Smooth muscle cell (in vitro differentiated cells): Measurements from ENCODE around the gene TNRC6C. TPM values are rescaled to one million over a fixed set of nuclear protein-coding genes. Genes with fewer than 3 reads are reported as not detected.

Source experiments
- DNase-seq: peaks from one replicate; lab custom pipeline; 2025; ENCODE audit not compliant: unreplicated experiment; lab: John Stamatoyannopoulos, UW
- H2AFZ ChIP-seq: fragments of 200-600 bp; sonication (generic); 2 replicates; pipeline ENCODE4 v1.6.0; 2016; ENCODE audit warnings: antibody characterized with exemption, low read depth, mild to moderate bottlenecking
- H3F3A ChIP-seq: fragments of 200-600 bp; sonication (generic); 2 replicates; pipeline ENCODE4 v1.6.0; 2017; ENCODE audit warnings: antibody characterized with exemption, low read depth
- H3K27ac ChIP-seq: fragments of 200-600 bp; sonication (generic); 2 replicates; pipeline ENCODE4 v1.5.1; 2016; ENCODE audit warnings: low read depth, mild to moderate bottlenecking
- H3K27me3 ChIP-seq: fragments of 200-600 bp; sonication (generic); 2 replicates; pipeline ENCODE4 v1.6.1; 2016; ENCODE audit warnings: low read depth, mild to moderate bottlenecking
- H3K36me3 ChIP-seq: fragments of 200-600 bp; sonication (generic); 2 replicates; pipeline ENCODE4 v1.5.1; 2016; ENCODE audit warnings: low read depth
- H3K4me1 ChIP-seq: fragments of 200-600 bp; sonication (generic); 2 replicates; pipeline ENCODE4 v1.5.1; 2016; ENCODE audit warnings: low read depth
- H3K4me2 ChIP-seq: fragments of 200-600 bp; sonication (generic); 2 replicates; pipeline ENCODE4 v1.6.0; 2016; ENCODE audit warnings: mild to moderate bottlenecking
- H3K4me3 ChIP-seq: fragments of 200-600 bp; sonication (generic); 2 replicates; pipeline ENCODE4 v1.5.1; 2016; ENCODE audit warnings: mild to moderate bottlenecking
- H3K79me2 ChIP-seq: fragments of 200-600 bp; sonication (generic); 2 replicates; pipeline ENCODE4 v1.6.0; 2016; ENCODE audit warnings: low read depth, mild to moderate bottlenecking
- H3K9ac ChIP-seq: fragments of 200-600 bp; sonication (generic); 2 replicates; pipeline ENCODE4 v1.6.0; 2016; ENCODE audit warnings: low read depth
- H3K9me3 ChIP-seq: fragments of 200-600 bp; sonication (generic); replicated peaks from 2 replicates; pipeline ENCODE4 v1.5.1; 2016; ENCODE audit warnings: low read depth
- H4K20me1 ChIP-seq: fragments of 200-600 bp; sonication (generic); 2 replicates; pipeline ENCODE4 v1.6.0; 2016; ENCODE audit warnings: low read depth
- WGBS: methylation state at CpG from one replicate; pipeline ENCODE4 v1.1.7; 2016; ENCODE audit warnings: low lambda C conversion rate; 5-methylcytosine and 5-hydroxymethylcytosine counted together
- polyA plus RNA-seq: library from polyadenylated mRNA; unstranded; fragments of >200 nt; fragmentation: Nextera tagmentation; extraction: Ambion mirVana; gene quantifications from 2 replicates; pipeline ENCODE4 v1.2.1, GENCODE V29; 2016
- total RNA-seq: library from RNA; depleted of rRNA; stranded (reverse); fragments of >200 nt; gene quantifications from 2 replicates; pipeline ENCODE4 v1.2.3, GENCODE V29; 2014
- TF ChIP-seq, protein P1 (sequence below): fragments of 200-600 bp; sonication (generic); IDR thresholded peaks from 2 replicates; pipeline ENCODE4 v1.5.1; 2017; ENCODE audit warnings: borderline replicate concordance, mild to moderate bottlenecking, antibody characterized with exemption; ENCODE audit not compliant: insufficient read depth, poor library complexity, severe bottlenecking

Gene TNRC6C
- total and polyA plus RNA-seq, 2 experiments from 2014 or later = 2.4 to 3.9 TPM

GRCh38 chr17:78131172-78132083 lies 172.9 kb downstream of the TNRC6C start:
- H3K9me3 ChIP-seq = no peaks in the 10 kb centered on the region
- WGBS = 42% methylated on average over 32 of the region's 74 CpGs
- H3K27me3 ChIP-seq = peaks cover 18% of the 10 kb centered on the region
- H3K4me2 ChIP-seq = peak overlapping the region; percentile 70
- H3K79me2 ChIP-seq = no peaks in the 10 kb centered on the region
- TF ChIP-seq, protein P1, sequence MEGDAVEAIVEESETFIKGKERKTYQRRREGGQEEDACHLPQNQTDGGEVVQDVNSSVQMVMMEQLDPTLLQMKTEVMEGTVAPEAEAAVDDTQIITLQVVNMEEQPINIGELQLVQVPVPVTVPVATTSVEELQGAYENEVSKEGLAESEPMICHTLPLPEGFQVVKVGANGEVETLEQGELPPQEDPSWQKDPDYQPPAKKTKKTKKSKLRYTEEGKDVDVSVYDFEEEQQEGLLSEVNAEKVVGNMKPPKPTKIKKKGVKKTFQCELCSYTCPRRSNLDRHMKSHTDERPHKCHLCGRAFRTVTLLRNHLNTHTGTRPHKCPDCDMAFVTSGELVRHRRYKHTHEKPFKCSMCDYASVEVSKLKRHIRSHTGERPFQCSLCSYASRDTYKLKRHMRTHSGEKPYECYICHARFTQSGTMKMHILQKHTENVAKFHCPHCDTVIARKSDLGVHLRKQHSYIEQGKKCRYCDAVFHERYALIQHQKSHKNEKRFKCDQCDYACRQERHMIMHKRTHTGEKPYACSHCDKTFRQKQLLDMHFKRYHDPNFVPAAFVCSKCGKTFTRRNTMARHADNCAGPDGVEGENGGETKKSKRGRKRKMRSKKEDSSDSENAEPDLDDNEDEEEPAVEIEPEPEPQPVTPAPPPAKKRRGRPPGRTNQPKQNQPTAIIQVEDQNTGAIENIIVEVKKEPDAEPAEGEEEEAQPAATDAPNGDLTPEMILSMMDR = no peak
- peak overlapping the region; percentile 30 for H3K4me3 ChIP-seq
- H4K20me1 ChIP-seq = no peaks in the 10 kb centered on the region
- H3F3A ChIP-seq = no peaks in the 10 kb centered on the region
- H3K4me1 ChIP-seq = peaks cover 13% of the 10 kb centered on the region
- no peak overlapping the region for H3K9ac ChIP-seq
- no peak for DNase-seq
- no peaks in the 10 kb centered on the region for H3K36me3 ChIP-seq
- no peak overlapping the region for H3K27ac ChIP-seq
- H2AFZ ChIP-seq = no peak overlapping the region

- Histone ChIP-seq H3K9me3 (no peaks in the 10 kb centered on the region), H3K79me2 (no peaks in the 10 kb centered on the region), H3K27me3 (peaks cover 18% of the 10 kb centered on the region), H3K9ac (no peak overlapping the region), H3F3A (no peaks in the 10 kb centered on the region), H4K20me1 (no peaks in the 10 kb centered on the region), H2AFZ (no peak overlapping the region), H3K4me2 (peak overlapping the region; percentile 70), H3K4me1 (peaks cover 12% of the 10 kb centered on the region), H3K4me3 (peak overlapping the region; percentile 30), H3K36me3 (no peaks in the 10 kb centered on the region), H3K27ac (no peak overlapping the region)
- TF ChIP-seq, protein P1 = no peak
- WGBS = 32% methylated on average over 23 of the region's 38 CpGs
- no peak for DNase-seq
Measured at GRCh38 chr17:78132084-78132676, 173.7 kb downstream of the TNRC6C start.

GRCh38 chr17:78132767-78133178 lies 174.3 kb downstream of the TNRC6C start:
- peaks cover 18% of the 10 kb centered on the region for H3K27me3 ChIP-seq
- H3K4me2 ChIP-seq = no peak overlapping the region
- H4K20me1 ChIP-seq = no peaks in the 10 kb centered on the region
- H2AFZ ChIP-seq = no peak overlapping the region
- H3F3A ChIP-seq = no peaks in the 10 kb centered on the region
- 92% methylated on average over 9 of the region's 9 CpGs for WGBS
- H3K4me3 ChIP-seq = no peak overlapping the region
- TF ChIP-seq, protein P1 = no peak
- DNase-seq = no peak
- H3K9ac ChIP-seq = no peak overlapping the region
- no peaks in the 10 kb centered on the region for H3K79me2 ChIP-seq
- no peaks in the 10 kb centered on the region for H3K9me3 ChIP-seq
- H3K27ac ChIP-seq = no peak overlapping the region
- peaks cover 6% of the 10 kb centered on the region for H3K4me1 ChIP-seq
- H3K36me3 ChIP-seq = no peaks in the 10 kb centered on the region
